Medulla oblongata (tissue), 1 donor: ENCODE measurements around the gene GRB7.
A peak's percentile ranks its signal among the peaks of the same experiment; 100 is the strongest.
"Not testable (repeated sequence)": the region's sequence is repeated elsewhere in the genome, so short reads cannot be mapped to it uniquely, and the experiment has no call there.

Source experiments
- DNase-seq: peaks from one replicate; pipeline ENCODE4 v3.0.0-alpha.2; 2015; ENCODE audit errors: extremely low spot score

GRB7 gene

DNA sequence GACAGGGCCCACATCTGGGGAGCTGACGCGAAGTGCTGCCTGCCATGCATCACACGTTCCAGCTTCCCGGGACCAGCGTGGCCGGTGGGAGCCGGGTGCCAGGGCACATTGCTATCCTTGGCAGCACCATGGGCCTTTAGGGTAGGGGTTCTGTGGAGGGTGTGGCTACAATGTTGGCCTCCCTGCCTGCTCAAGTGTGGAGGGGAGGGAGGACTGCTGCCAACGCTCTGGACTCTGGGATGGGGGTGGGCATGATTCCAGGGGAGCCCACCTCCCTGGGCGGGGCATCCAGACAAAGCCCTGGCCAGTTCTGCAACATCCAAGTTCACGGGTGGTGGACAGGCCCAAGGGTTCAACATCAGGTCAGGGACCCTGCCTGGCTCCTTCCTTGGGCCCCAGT, 13.9 kb downstream of the GRB7 start:
- no peak for DNase-seq

DNA sequence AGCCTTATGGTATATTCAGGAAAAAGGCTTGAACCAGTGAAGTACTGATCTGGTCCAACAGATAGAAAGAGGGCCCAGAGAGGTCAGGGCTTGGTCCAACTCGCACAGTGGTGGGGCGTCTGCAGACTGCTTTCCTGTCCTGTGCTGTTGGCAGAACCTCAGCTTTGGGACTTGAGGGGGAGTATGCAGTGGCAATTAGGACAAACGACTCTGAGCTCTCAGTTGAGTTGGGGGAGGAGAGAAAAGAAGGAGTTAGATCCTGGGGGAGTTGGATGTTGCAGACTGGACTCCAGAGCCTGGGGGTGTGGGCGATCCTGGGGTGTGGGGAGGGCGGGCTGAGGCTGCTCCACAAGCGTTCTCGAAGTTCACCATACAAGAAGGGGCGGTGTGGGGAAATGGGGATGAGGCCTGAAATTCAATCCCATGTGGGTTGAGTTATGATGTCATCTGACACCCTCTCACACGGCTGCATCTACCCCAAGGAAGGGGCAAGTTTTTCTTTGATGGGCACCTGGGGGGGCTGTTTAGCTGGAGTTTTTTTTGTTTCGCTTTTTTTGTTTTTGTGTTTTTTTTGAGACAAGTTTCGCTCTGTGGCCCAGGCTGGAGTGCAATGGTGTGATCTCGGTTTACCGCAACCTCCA, 14.6 kb downstream of the GRB7 start:
- no peak for DNase-seq

DNA sequence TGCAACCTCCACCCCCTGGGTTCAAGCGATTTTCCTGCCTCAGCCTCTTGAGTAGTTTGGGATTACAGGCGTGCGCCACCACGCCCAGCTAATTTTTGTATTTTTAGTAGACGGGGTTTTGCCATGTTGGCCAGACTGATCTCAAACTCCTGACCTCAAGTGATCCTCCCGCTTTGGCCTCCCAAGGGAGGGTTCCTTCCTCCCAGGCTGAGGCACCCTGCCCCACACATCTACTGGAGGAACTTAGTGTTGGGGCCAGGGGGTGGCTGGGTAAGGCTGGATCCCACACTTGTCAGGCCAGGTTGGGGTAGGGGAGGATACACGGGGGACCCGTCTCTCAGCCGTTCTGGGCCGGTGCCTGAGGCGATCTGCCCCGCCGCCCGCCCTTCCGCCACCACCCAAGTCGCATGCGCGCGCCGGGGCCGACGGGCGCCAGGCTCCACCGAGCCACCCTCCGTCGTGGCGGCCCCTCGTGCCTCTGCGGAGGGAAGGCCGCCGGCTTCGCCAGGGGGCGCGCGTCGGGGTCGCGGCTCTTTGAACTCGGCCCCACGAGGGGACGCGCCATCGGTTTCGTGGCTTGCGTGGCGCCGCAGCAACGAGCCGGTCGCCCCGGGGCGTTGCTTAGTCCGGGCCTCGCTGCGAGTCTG, 15.9 kb downstream of the GRB7 start:
- DNase-seq, result peak; percentile 34

DNA sequence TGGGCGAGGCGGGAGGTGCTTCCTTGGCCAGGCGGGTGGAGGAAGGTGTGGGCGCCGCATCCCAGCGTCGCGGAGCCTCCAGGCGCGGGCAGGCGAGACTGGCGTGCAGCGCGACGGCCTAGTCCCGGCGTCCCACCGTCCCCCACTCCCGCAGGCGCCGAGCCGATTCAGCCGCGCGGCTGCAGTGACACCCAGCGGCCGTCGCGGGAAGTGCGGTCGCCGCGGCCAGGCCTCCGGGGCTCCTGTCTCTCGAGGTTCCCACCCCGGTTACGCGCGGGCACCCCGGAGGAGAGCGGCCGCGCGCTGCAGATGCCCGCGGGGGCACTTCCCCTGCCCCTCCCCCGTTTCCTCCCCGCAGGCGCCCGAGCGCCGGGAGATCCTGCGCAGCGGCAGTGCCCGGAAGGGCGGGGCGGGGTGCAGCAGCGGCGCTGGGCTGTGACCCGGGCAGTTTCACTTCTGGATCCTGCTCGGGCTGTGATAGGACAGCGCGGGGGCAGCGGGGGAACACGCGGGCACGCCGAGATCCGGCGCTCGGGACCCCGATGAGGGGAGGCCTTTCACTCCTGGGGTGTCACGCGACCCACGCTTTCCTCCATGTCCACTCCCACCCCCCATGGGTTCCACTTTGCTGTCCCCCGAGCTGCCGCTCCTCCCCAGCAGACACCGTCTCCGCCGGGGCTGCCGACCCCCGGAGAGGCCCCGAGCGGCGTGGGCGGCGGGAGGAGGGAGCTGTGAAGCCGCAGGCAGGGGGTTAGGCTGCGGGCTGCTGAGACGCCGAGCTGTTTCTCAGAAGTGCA, 16.6 kb downstream of the GRB7 start:
- DNase-seq, result peak; percentile 90

DNA sequence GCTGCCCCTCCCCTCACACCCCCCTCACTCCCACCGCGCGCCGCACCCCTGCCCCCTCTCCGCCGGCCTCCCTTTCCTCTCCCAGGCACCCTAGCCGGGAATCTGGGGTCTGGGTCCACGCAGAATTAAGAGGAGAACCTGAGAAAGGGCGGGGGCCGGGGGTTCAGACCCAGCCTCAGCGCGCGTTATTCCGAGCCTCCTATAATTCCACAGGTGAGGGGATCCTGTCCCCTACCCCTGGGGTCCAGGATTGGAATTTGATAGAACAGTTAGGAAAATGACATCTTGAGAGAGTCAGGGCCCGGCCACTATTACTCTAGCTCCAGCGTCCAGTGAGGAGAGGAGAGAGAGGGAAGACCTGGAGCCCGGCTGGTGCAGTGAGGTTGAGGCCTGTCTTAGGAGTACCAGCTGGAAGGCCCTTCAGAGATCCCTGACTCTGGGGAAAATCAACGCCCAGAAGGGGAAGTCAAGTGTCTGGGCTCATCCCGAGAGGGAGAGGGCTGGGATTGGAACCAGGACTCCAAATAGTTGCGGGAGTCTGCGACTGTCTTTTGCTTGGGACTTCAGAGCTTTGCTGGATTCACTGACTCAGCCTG, 17.3 kb downstream of the GRB7 start:
- peak; percentile 24 for DNase-seq

DNA sequence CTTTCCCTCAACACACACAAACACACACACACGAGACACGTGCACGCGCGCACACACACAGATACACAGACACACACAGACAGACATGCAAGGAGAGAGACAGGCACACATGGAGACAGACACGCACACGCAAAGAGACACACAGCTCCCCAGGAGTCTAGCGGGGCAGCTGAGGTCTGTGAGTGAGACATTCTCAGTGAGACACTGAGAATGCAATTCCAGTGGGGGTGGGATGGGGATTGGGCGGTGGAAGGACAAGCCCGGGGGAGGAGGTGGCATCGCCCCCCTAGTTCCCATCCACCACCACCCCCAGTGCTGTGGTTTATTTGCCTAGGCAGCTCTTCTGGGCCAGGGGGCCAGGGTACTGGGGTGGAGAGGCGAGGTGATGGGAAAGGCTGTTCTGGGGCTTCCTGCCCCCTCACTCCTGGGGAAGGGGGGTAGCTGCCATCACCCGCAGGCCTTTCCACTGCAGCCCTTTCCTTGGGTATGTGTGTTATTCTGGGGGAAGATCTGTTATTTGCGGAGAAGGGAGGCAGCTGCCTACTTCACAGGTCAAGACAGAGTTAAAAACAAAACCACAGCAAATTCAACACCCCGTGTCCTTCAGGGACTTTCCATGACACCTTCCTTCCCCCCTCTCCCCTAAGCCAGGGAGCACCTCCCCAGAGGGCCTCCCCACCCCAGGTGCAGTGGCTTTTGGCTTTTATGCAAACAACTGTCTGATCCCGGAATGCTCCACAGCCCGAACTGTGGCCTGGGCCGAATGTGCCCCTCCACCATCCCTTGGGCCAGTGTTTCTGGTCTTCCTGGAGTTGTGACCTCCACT, 18.0 kb downstream of the GRB7 start:
- DNase-seq, result no peak

DNA sequence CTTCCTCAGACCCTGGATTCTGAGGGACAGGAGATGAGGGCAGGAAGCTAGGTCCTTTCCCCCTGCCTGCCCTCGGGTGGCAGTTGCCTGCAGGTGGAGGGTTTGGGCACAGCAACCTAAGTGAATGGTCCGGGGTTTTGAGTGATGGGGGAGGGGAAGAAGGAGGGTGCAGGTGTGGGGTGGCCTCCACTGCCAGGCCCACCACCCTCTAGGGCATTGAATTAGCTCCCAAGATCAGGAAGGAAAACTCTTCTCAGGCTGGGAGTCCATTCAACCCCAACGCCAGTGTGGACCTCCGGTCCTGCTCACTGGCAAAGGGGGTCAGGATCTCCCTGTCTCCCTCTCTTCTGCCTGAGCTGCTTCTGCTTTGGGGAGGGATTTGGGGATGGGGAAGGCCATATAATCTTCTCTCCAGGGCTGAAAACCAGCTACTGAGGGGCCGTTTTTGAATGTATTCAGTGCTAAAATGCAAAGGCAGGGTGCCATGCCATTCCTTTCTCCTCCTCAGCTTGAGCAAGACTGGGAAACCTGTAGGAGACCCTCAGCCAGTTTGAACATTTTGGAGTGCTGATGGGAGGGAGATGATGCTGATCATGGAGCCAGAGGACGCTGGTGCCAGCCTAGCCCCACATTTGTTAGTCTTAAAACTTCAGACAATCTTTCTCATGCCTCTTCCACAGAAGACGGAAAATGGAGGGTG, 18.8 kb downstream of the GRB7 start:
- no peak for DNase-seq

DNA sequence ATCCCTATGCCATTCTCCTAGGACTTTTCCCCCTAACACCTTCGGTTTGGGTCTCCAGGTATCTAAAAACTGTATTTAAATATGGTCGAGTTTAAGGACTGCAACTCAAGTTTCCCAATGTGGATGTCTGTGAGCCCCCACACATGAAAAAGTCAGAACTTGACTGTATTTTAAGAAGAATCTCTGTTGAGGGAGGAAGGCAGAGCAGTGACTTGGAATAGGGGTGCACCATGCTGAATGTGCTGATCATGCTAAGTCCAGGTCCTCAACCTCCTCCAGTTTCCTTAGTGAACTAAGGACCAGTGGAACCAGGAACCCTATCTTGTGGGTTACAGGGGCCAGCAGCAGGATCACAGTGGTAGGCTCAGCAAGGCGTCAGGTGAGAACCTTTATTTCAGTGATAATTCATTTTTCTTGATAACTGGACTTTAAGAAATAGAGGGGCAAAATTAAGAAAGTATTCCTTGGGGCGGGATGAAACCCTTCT, 19.5 kb downstream of the GRB7 start:
- no peak for DNase-seq

DNA sequence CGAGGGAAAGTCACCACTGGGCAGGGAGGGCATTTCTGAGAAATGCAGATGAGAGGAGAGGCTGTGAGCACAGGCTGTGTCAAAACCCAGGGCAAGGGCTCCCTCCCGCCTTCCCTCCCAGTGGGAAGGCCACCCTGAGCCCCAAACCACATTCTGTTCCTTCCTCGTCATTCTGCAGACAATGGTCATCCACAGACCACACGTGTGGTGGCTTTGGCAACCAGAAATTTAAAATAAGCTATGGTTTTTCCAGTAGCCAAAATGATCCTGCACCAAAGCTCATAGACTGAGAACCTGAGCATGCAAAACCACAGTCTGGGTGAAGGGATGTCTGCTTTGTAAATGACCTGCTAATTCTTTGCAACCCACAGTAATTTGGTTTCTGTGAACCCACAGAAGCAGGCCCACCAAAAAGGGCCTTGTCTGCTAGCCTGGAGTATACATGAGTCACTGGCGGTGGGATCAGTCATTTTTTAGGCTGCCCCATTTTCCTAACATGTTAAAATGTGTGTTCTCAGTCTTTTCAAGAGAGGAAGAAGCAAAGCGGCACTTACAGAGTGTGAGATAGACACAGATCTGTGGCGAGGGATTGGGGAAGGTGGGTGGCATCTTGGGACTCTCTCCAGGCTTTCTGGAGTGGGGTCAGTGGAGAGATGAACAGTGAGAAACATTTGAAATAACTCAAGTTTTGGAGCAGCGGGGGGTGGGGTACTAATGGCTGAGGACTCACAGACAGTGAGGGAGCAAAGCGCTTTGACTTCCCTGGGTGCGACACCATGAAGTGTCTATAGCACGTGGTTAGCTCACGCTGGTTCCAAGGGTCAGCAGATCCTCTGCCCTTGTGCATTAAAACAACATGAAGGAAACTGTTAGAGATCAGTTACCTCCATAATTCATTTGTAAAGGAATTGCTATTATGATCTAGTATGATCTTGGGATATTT, 20.5 kb downstream of the GRB7 start:
- no peak for DNase-seq

DNA sequence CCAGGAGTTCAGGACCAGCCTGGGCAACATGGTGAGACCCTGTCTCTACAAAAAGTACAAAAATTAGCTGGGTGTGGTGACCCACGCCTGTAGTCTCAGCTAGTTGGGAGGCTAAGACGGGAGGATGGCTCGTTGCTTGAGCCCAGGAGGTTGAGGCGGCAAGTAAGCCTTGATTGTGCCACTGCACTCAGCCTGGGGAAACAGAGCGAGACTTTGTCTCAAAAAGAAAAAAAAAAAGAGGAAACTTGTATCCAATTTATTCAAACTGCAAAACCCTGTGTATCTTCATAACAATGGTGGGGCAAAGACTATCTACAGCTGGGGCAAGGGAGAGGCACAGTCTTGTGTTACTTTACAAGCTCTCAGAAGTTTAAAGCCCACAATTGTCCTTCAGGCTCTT, 21.5 kb downstream of the GRB7 start:
- no peak for DNase-seq

DNA sequence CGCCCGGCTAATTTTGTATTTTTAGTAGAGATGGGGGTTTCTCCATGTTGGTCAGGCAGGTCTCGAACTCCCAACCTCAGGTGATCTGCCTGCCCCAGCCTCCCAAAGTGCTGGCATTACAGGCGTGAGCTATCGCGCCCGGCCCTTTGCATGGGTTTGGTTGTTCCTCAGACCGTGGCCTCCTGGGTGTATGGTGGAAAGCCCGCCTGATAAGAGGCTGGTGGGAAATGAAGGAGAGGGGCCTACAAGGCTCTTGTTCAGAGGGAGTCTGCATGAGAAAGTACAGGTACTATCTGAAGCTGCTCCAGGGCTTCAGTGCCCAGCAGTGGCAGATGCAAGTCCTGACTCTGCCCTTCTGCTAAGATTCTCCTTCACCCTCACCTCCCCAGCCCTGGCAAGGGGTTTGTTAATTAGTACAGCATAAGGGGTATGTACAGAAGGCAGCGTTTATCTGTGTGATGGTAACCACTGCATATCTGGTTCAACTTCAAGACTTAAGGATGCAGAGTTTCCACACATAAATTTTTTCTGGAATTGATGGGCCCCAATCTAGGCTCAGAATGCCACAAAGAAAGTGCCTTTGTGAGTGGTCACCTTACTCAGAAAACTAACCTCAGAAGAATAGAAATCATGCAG, 24.2 kb downstream of the GRB7 start:
- no peak for DNase-seq

DNA sequence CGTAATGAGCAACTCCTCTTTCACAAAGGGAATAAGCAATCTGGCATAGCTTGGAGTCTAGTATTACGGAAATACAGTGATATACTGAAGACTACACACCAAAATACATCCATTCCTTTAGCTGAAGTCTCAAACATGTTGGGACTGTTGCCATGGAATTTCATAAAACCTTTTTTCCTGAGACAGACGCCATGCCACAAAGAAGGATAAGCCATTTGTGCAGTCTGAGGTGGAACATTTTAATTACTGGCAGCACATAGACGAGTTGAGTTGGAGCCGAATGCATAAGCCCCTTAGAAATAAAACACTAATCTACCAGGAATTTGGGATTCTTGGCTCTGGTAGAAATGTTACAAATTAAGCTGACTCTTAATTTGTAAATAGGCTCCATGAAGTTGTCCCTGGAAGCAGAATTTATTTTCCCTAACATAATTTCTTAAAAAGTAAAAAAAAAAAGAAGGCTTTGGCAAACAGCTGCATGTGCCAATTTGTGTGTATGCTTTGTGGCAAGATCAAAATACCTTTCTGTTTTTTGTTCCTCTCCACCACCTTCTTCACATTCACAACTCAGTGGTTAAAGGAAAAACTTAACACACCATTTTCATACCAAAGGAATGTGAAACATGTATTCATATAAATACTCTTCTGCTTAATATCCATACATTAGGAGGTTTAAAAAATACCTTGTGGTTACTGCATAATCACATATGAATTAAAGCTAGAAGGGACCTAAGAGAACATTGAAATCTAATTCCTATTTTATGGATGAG, 25.5 kb downstream of the GRB7 start:
- no peak for DNase-seq

DNA sequence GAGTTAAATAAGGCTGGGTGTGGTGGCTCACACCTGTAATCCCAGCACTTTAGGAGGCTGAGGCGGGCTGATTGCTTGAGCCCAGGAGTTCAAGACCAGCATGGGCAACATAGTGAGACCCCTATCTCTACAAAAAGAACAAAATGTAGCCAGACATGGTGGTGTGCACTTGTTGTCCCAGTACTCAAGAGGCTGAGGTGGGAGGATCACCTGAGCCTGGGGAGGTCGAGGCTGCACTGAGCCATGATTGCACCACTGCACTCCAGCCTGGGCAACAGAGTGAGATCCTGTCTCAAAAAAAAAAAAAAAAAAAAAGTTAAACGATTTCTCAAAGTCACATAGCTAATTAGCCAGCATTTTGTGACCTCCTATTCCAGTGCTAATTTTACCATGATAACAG, 26.4 kb downstream of the GRB7 start:
- DNase-seq, result not testable (repeated sequence)

DNA sequence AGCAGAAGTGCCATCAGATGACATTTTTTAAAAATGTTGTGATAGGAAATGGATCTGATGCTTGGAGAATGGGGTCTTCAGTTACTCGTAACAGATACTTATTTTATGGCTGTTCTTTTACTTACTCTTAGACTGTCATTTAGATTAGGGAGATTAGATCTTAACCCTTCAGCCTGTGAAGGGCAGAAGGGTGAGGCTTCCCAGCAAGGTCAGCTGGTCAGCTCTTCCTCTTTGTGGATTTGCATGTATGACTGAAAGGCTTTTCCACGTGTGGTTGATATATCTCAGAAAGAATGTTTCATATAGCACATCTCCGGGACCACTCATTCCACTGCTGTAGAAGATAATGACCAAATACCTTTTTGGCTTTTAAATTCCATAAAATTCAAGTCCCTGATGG, 27.4 kb downstream of the GRB7 start:
- DNase-seq, result no peak

DNA sequence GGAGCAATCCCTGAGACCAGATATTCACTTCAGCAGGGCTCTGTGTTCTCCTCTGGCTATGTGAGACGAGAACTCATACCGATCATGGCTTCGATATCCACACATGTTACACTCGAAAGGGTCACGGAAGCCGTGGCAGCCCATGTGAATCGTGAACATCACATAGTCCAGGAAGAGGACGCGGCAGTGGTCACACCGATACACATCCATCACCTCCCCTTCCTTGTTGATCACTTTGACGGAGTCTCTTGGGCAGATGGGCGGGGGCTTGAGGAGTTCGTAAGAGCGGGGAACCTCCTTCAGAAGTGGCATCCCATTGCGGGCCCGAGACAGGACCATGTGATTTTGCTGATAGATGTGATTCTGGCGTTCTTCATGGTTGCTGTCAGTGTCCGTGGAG, 28.0 kb downstream of the GRB7 start:
- DNase-seq, result no peak

DNA sequence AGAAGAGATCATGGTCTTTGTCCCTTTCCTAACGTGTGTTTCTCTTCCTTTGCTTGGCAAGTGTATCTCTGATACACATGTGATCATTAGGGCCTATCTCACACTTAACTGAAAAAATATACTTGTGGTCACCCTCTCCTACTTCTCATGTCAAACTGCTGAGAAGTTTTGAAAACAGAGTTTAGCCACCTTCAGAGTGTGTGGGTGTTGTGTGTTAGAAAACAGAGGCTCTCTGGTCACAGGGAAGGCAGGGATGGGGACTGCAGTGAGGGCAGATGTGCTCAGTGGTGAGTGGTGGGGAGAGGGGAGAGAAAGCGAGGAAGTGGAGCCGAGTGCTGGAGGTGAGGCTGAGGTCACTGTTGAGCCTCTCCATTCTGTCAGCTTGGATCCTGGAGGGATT, 29.4 kb downstream of the GRB7 start:
- no peak for DNase-seq

DNA sequence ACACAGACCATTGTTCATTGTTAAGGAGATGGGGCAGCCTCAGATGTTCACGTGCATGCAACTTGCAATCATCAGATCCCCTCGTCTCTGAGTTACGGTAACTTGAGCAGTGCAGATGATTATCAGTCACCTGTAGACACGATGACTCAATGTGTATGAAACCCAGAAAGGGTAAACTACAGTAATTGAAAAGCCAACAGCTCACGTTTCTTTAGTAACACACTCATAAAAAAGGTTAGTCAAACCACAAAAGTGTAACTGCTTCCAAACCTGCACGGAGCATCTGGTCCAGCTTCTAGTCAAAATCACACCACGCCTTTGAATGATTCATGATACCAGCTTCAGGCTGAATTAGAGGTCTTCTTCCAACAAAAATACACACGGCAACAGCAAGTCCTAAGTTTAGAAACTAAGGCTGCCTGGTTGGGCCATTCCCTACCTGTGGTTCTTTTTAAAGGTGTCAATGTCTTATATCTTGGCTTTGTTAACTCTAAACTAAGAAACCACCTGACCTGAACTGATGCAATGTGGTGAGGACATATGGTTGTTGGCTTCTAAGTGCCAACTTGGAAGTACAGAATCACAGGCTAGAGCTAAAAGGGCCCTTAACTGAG, 32.3 kb downstream of the GRB7 start:
- DNase-seq, result no peak

DNA sequence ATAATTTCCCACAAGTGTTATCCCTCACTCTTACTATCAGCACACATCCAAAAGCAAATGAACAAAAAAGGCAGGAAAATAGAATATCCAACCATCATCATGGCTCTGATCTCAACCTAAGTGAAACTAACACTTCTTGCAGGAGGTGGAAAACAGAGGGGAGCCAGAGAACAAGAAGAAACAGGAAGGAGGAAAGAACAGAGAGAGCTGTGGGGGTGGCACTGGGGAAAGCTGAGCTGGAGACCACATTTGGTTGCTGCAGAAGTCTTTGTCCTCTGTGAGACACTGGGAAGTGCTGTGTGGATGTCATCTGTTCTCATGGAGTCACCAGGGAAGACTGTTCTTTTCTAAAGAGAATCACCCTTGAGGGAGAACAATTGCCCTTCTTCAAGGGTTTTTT, 34.7 kb downstream of the GRB7 start:
- no peak for DNase-seq
